HK-2 (cell line): Measurements from ENCODE around the gene FCN2.
"Not testable (repeated sequence)": the region's sequence is repeated elsewhere in the genome, so short reads cannot be mapped to it uniquely, and the experiment has no call there.

Experiments used
- DNase-seq: peaks from one replicate; pipeline ENCODE4 v3.0.0-alpha.2; 2018; ENCODE audit not compliant: unreplicated experiment

FCN2 gene

GRCh38 chr9:134847752-134848432 is 32.7 kb upstream of the FCN2 start:
- DNase-seq: no peak

GRCh38 chr9:134848504-134848903 is 32.1 kb upstream of the FCN2 start:
- no peak for DNase-seq

- no peak for DNase-seq
These were observed 30.0 kb upstream of the FCN2 start for GRCh38 chr9:134850611-134851010.

GRCh38 chr9:134851020-134851419 is 29.6 kb upstream of the FCN2 start:
- DNase-seq: no peak

GRCh38 chr9:134852906-134853654 is 27.5 kb upstream of the FCN2 start:
- no peak for DNase-seq

- DNase-seq: no peak
These were observed 26.7 kb upstream of the FCN2 start for GRCh38 chr9:134853893-134854292.

GRCh38 chr9:134854541-134854981 is 26.0 kb upstream of the FCN2 start:
- no peak for DNase-seq

GRCh38 chr9:134855231-134855899 is 25.2 kb upstream of the FCN2 start:
- no peak for DNase-seq

GRCh38 chr9:134855900-134856377 is 24.7 kb upstream of the FCN2 start:
- no peak for DNase-seq

- not testable (repeated sequence) for DNase-seq
These were observed 23.2 kb upstream of the FCN2 start for GRCh38 chr9:134857451-134857850.

GRCh38 chr9:134858051-134858841 is 22.4 kb upstream of the FCN2 start:
- DNase-seq: no peak

- no peak for DNase-seq
These were observed 20.1 kb upstream of the FCN2 start for GRCh38 chr9:134860510-134860909.

- DNase-seq: no peak
These were observed 18.8 kb upstream of the FCN2 start for GRCh38 chr9:134861595-134862334.

GRCh38 chr9:134863306-134863902 is 17.2 kb upstream of the FCN2 start:
- no peak for DNase-seq

GRCh38 chr9:134863941-134864820 is 16.4 kb upstream of the FCN2 start:
- no peak for DNase-seq

GRCh38 chr9:134864821-134865190 is 15.8 kb upstream of the FCN2 start:
- no peak for DNase-seq

GRCh38 chr9:134867917-134868750 is 12.5 kb upstream of the FCN2 start:
- DNase-seq: no peak

- no peak for DNase-seq
These were observed 11.7 kb upstream of the FCN2 start for GRCh38 chr9:134868751-134869553.
